WTC11 (cell line): ENCODE results near the gene HFM1. TPM values are rescaled to one million over a fixed set of nuclear protein-coding genes. Genes with fewer than 3 reads are reported as not detected.

Experiments
- ATAC-seq: fragments of 200-7000 bp; cut with Tn5 transposase; 2 replicates; pipeline ENCODE4 v1.10.0; 2021; ENCODE audit warnings: mild to moderate bottlenecking, moderate library complexity
- CTCF ChIA-PET: fragments of 300-600 bp; sonication (Branson Sonifier 250); formaldehyde crosslinking; loops from one replicate; lab custom pipeline; 2021; ENCODE audit warnings: antibody characterized with exemption; lab: Charles Lee
- POLR2A ChIA-PET: fragments of 350-600 bp; sonication (Branson Sonifier 250); formaldehyde crosslinking; loops from one replicate; lab custom pipeline; 2021; ENCODE audit warnings: antibody characterized with exemption; lab: Charles Lee
- DNase-seq: peaks from one replicate; pipeline ENCODE4 v3.0.0; 2021; ENCODE audit warnings: low spot score
- H3K27ac Mint-ChIP-seq: 2 replicates; pipeline ENCODE4 v1.8.0; 2021; ENCODE audit warnings: mixed read lengths
- H3K27me3 Mint-ChIP-seq: 2 replicates; pipeline ENCODE4 v1.8.0; 2021; ENCODE audit warnings: low read depth, mild to moderate bottlenecking, moderate library complexity, mixed read lengths
- H3K36me3 Mint-ChIP-seq: 2 replicates; pipeline ENCODE4 v1.8.0; 2021; ENCODE audit warnings: mixed read lengths
- H3K4me1 Mint-ChIP-seq: 2 replicates; pipeline ENCODE4 v1.8.0; 2022; ENCODE audit warnings: mixed read lengths
- H3K4me3 Mint-ChIP-seq: 2 replicates; pipeline ENCODE4 v1.8.0; 2021; ENCODE audit warnings: mild to moderate bottlenecking, moderate library complexity, mixed read lengths
- H3K9me3 Mint-ChIP-seq: 2 replicates; pipeline ENCODE4 v1.8.0; 2021; ENCODE audit warnings: mixed read lengths
- EMX1 ChIP-seq: fragments of 250-450 bp; sonication (Bioruptor Pico); IDR thresholded peaks from 2 replicates; pipeline ENCODE4 v1.8.0; 2021; ENCODE audit warnings: mild to moderate bottlenecking
- GRHL2 ChIP-seq: fragments of 250-450 bp; sonication (Bioruptor Pico); IDR thresholded peaks from 2 replicates; pipeline ENCODE4 v1.8.0; 2022; ENCODE audit warnings: mild to moderate bottlenecking, moderate library complexity; ENCODE audit not compliant: insufficient replicate concordance, severe bottlenecking
- JAZF1 ChIP-seq: fragments of 250-450 bp; sonication (Bioruptor Pico); IDR thresholded peaks from 2 replicates; pipeline ENCODE4 v1.9.0; 2021; ENCODE audit warnings: moderate library complexity, mild to moderate bottlenecking, inconsistent platforms
- JUN ChIP-seq: sonication (generic); formaldehyde crosslinking; IDR thresholded peaks from 2 replicates; pipeline ENCODE4 v1.8.0; 2023; ENCODE audit warnings: mild to moderate bottlenecking, missing genetic modification reagents
- KAT7 ChIP-seq: sonication (generic); formaldehyde crosslinking; IDR thresholded peaks from 2 replicates; pipeline ENCODE4 v1.8.1; 2023; ENCODE audit warnings: missing genetic modification reagents, mild to moderate bottlenecking, borderline replicate concordance
- NR1H2 ChIP-seq: sonication (generic); formaldehyde crosslinking; IDR thresholded peaks from 2 replicates; pipeline ENCODE4 v1.9.0; 2021; ENCODE audit warnings: mild to moderate bottlenecking, moderate library complexity, missing genetic modification reagents
- NR3C1 ChIP-seq: sonication (generic); formaldehyde crosslinking; conservative IDR thresholded peaks from 2 replicates; pipeline ENCODE4 v1.8.1; 2023; ENCODE audit warnings: low read depth, mild to moderate bottlenecking, missing genetic modification reagents
- OVOL2 ChIP-seq: fragments of 250-450 bp; sonication (Bioruptor Pico); IDR thresholded peaks from 2 replicates; pipeline ENCODE4 v1.9.0; 2021; ENCODE audit warnings: mild to moderate bottlenecking, borderline replicate concordance
- PRRX2 ChIP-seq: fragments of 250-450 bp; sonication (Bioruptor Pico); IDR thresholded peaks from 2 replicates; pipeline ENCODE4 v1.8.0; 2021; ENCODE audit warnings: mild to moderate bottlenecking
- SMAD3 ChIP-seq: sonication (generic); formaldehyde crosslinking; IDR thresholded peaks from 2 replicates; pipeline ENCODE4 v1.8.0; 2022; ENCODE audit warnings: missing genetic modification reagents, mild to moderate bottlenecking, borderline replicate concordance
- TP53 ChIP-seq: sonication (generic); formaldehyde crosslinking; IDR thresholded peaks from 2 replicates; pipeline ENCODE4 v1.8.1; 2023; ENCODE audit warnings: mild to moderate bottlenecking, missing genetic modification reagents
- ZBTB21 ChIP-seq: sonication (generic); formaldehyde crosslinking; IDR thresholded peaks from 2 replicates; pipeline ENCODE4 v1.8.1; 2023; ENCODE audit warnings: mild to moderate bottlenecking, missing genetic modification reagents, borderline replicate concordance
- total RNA-seq: library from RNA; stranded (reverse); gene quantifications from 3 replicates; pipeline ENCODE4 v1.2.3, GENCODE V29; 2021
- TF ChIP-seq, protein P1 (sequence below): sonication (generic); formaldehyde crosslinking; IDR thresholded peaks from 2 replicates; pipeline ENCODE4 v1.8.1; 2022; ENCODE audit warnings: mild to moderate bottlenecking, moderate library complexity, missing genetic modification reagents
- TF ChIP-seq, protein P2 (sequence below): fragments of 250-450 bp; sonication (Bioruptor Pico); IDR thresholded peaks from 2 replicates; pipeline ENCODE4 v2.1.2; 2022; ENCODE audit warnings: mild to moderate bottlenecking, moderate library complexity
- TF ChIP-seq, protein P3 (sequence below): sonication (generic); formaldehyde crosslinking; IDR thresholded peaks from 2 replicates; pipeline ENCODE4 v1.8.1; 2022; ENCODE audit warnings: mild to moderate bottlenecking, missing genetic modification reagents, moderate library complexity, borderline replicate concordance
- TF ChIP-seq, protein P4 (sequence below): sonication (generic); formaldehyde crosslinking; IDR thresholded peaks from 2 replicates; pipeline ENCODE4 v1.8.0; 2023; ENCODE audit warnings: missing genetic modification reagents, mild to moderate bottlenecking, borderline replicate concordance
- TF ChIP-seq, protein P5 (sequence below): sonication (generic); formaldehyde crosslinking; IDR thresholded peaks from 2 replicates; pipeline ENCODE4 v1.8.1; 2023; ENCODE audit warnings: mild to moderate bottlenecking, missing genetic modification reagents
- TF ChIP-seq, protein P6 (sequence below): fragments of 250-450 bp; sonication (Bioruptor Pico); IDR thresholded peaks from 2 replicates; pipeline ENCODE4 v1.9.0; 2021; ENCODE audit warnings: mild to moderate bottlenecking
- TF ChIP-seq, protein P7 (sequence below): sonication (generic); formaldehyde crosslinking; IDR thresholded peaks from 2 replicates; pipeline ENCODE4 v1.8.1; 2023; ENCODE audit warnings: mild to moderate bottlenecking, missing genetic modification reagents, moderate library complexity
- TF ChIP-seq, protein P8 (sequence below): sonication (generic); formaldehyde crosslinking; conservative IDR thresholded peaks from 2 replicates; pipeline ENCODE4 v1.8.1; 2022; ENCODE audit warnings: mild to moderate bottlenecking, missing genetic modification reagents
- TF ChIP-seq, protein P9 (sequence below): fragments of 250-450 bp; sonication (Bioruptor Pico); IDR thresholded peaks from 2 replicates; pipeline ENCODE4 v1.8.0; 2021; ENCODE audit warnings: mild to moderate bottlenecking

The HFM1 gene
- total RNA-seq, 1 experiment from 2014 or later = 1.7 TPM

DNA sequence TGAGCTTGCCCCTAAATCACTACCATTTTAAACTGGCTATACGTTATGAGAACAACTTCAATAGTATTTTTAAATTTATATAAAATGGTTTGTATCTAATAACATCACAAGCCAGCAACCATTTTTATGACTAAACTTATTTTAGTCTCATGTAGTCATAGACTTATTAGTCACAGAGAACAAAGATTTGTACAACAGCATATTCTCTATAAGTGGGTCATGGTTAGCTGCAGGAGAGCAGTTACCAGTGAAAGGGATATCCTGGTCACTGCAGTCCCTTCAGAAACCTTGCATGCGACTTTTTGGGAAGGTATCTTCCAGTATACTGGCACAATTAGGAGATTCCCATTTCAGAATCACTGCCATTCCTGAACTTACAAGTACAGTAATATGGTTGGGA is 90.0 kb downstream of the HFM1 start:
- H3K9me3 Mint-ChIP-seq = peaks cover 28% of the 10 kb centered on the region
- CTCF ChIA-PET = no interaction called here
- ATAC-seq (no peak), DNase-seq (no peak)
- H3K4me1 Mint-ChIP-seq = no peaks in the 10 kb centered on the region
- TF ChIP-seq, protein P1, sequence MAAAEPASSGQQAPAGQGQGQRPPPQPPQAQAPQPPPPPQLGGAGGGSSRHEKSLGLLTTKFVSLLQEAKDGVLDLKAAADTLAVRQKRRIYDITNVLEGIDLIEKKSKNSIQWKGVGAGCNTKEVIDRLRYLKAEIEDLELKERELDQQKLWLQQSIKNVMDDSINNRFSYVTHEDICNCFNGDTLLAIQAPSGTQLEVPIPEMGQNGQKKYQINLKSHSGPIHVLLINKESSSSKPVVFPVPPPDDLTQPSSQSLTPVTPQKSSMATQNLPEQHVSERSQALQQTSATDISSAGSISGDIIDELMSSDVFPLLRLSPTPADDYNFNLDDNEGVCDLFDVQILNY = no peak
- TF ChIP-seq, protein P2, sequence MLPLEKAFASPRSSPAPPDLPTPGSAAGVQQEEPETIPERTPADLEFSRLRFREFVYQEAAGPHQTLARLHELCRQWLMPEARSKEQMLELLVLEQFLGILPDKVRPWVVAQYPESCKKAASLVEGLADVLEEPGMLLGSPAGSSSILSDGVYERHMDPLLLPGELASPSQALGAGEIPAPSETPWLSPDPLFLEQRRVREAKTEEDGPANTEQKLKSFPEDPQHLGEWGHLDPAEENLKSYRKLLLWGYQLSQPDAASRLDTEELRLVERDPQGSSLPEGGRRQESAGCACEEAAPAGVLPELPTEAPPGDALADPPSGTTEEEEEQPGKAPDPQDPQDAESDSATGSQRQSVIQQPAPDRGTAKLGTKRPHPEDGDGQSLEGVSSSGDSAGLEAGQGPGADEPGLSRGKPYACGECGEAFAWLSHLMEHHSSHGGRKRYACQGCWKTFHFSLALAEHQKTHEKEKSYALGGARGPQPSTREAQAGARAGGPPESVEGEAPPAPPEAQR = no peak
- TF ChIP-seq, protein P3, sequence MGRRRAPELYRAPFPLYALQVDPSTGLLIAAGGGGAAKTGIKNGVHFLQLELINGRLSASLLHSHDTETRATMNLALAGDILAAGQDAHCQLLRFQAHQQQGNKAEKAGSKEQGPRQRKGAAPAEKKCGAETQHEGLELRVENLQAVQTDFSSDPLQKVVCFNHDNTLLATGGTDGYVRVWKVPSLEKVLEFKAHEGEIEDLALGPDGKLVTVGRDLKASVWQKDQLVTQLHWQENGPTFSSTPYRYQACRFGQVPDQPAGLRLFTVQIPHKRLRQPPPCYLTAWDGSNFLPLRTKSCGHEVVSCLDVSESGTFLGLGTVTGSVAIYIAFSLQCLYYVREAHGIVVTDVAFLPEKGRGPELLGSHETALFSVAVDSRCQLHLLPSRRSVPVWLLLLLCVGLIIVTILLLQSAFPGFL (CRISPR knock-in tag) = no peak
- TF ChIP-seq NR1H2 (no peak), GRHL2 (CRISPR knock-in tag) (no peak), EMX1 (no peak), OVOL2 (CRISPR knock-in tag) (no peak), JAZF1 (no peak)
- TF ChIP-seq, protein P4, sequence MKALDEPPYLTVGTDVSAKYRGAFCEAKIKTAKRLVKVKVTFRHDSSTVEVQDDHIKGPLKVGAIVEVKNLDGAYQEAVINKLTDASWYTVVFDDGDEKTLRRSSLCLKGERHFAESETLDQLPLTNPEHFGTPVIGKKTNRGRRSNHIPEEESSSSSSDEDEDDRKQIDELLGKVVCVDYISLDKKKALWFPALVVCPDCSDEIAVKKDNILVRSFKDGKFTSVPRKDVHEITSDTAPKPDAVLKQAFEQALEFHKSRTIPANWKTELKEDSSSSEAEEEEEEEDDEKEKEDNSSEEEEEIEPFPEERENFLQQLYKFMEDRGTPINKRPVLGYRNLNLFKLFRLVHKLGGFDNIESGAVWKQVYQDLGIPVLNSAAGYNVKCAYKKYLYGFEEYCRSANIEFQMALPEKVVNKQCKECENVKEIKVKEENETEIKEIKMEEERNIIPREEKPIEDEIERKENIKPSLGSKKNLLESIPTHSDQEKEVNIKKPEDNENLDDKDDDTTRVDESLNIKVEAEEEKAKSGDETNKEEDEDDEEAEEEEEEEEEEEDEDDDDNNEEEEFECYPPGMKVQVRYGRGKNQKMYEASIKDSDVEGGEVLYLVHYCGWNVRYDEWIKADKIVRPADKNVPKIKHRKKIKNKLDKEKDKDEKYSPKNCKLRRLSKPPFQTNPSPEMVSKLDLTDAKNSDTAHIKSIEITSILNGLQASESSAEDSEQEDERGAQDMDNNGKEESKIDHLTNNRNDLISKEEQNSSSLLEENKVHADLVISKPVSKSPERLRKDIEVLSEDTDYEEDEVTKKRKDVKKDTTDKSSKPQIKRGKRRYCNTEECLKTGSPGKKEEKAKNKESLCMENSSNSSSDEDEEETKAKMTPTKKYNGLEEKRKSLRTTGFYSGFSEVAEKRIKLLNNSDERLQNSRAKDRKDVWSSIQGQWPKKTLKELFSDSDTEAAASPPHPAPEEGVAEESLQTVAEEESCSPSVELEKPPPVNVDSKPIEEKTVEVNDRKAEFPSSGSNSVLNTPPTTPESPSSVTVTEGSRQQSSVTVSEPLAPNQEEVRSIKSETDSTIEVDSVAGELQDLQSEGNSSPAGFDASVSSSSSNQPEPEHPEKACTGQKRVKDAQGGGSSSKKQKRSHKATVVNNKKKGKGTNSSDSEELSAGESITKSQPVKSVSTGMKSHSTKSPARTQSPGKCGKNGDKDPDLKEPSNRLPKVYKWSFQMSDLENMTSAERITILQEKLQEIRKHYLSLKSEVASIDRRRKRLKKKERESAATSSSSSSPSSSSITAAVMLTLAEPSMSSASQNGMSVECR = no peak
- TF ChIP-seq, protein P5, sequence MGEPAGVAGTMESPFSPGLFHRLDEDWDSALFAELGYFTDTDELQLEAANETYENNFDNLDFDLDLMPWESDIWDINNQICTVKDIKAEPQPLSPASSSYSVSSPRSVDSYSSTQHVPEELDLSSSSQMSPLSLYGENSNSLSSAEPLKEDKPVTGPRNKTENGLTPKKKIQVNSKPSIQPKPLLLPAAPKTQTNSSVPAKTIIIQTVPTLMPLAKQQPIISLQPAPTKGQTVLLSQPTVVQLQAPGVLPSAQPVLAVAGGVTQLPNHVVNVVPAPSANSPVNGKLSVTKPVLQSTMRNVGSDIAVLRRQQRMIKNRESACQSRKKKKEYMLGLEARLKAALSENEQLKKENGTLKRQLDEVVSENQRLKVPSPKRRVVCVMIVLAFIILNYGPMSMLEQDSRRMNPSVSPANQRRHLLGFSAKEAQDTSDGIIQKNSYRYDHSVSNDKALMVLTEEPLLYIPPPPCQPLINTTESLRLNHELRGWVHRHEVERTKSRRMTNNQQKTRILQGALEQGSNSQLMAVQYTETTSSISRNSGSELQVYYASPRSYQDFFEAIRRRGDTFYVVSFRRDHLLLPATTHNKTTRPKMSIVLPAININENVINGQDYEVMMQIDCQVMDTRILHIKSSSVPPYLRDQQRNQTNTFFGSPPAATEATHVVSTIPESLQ (CRISPR knock-in tag) = no peak
- TF ChIP-seq, protein P6, sequence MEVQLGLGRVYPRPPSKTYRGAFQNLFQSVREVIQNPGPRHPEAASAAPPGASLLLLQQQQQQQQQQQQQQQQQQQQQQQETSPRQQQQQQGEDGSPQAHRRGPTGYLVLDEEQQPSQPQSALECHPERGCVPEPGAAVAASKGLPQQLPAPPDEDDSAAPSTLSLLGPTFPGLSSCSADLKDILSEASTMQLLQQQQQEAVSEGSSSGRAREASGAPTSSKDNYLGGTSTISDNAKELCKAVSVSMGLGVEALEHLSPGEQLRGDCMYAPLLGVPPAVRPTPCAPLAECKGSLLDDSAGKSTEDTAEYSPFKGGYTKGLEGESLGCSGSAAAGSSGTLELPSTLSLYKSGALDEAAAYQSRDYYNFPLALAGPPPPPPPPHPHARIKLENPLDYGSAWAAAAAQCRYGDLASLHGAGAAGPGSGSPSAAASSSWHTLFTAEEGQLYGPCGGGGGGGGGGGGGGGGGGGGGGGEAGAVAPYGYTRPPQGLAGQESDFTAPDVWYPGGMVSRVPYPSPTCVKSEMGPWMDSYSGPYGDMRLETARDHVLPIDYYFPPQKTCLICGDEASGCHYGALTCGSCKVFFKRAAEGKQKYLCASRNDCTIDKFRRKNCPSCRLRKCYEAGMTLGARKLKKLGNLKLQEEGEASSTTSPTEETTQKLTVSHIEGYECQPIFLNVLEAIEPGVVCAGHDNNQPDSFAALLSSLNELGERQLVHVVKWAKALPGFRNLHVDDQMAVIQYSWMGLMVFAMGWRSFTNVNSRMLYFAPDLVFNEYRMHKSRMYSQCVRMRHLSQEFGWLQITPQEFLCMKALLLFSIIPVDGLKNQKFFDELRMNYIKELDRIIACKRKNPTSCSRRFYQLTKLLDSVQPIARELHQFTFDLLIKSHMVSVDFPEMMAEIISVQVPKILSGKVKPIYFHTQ (CRISPR knock-in tag) = no peak
- POLR2A ChIA-PET = no interaction called here
- H3K27ac Mint-ChIP-seq = no peak overlapping the region
- no peaks in the 10 kb centered on the region for H3K27me3 Mint-ChIP-seq
- H3K4me3 Mint-ChIP-seq = no peak overlapping the region
- H3K36me3 Mint-ChIP-seq = peaks cover 24% of the 10 kb centered on the region

DNA sequence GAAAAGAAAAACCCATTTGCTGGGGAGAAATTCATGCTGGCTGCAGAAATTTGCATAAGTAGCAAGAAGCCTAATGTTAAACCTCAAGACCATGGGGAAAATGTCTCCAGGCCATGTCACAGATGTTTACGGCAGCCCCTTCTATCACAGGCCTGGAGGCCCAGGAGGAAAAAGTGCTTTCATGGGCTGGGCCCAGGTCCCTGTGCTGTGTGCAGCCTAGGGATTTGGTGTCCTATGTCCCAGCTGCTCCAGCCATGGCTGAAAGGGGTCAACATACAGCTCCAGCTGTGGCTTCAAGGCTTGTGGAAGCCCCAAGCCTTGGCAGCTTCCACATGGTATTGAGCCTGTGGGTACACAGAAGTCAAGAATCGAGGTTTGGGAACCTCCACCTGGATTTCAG is 93.0 kb downstream of the HFM1 start:
- no peak for ATAC-seq
- Mint-ChIP-seq H3K9me3 (peaks cover 46% of the 10 kb centered on the region), H3K36me3 (peaks cover 36% of the 10 kb centered on the region), H3K4me3 (no peak overlapping the region), H3K27ac (no peak overlapping the region), H3K4me1 (no peaks in the 10 kb centered on the region), H3K27me3 (no peaks in the 10 kb centered on the region)
- ChIA-PET CTCF (no interaction called here), POLR2A (no interaction called here)
- no peak for DNase-seq
- no peak for TF ChIP-seq TP53
- no peak for TF ChIP-seq PRRX2 (CRISPR knock-in tag)
- no peak for TF ChIP-seq SMAD3 (CRISPR knock-in tag)
- no peak for TF ChIP-seq JUN (CRISPR knock-in tag)
- TF ChIP-seq, protein P7, sequence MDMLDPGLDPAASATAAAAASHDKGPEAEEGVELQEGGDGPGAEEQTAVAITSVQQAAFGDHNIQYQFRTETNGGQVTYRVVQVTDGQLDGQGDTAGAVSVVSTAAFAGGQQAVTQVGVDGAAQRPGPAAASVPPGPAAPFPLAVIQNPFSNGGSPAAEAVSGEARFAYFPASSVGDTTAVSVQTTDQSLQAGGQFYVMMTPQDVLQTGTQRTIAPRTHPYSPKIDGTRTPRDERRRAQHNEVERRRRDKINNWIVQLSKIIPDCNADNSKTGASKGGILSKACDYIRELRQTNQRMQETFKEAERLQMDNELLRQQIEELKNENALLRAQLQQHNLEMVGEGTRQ = no peak
- TF ChIP-seq NR3C1 (CRISPR knock-in tag) = no peak
- no peak for TF ChIP-seq ZBTB21 (CRISPR knock-in tag)
- TF ChIP-seq, protein P8, sequence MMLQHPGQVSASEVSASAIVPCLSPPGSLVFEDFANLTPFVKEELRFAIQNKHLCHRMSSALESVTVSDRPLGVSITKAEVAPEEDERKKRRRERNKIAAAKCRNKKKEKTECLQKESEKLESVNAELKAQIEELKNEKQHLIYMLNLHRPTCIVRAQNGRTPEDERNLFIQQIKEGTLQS (CRISPR knock-in tag) = no peak
- TF ChIP-seq KAT7 (CRISPR knock-in tag) = no peak
- TF ChIP-seq, protein P9, sequence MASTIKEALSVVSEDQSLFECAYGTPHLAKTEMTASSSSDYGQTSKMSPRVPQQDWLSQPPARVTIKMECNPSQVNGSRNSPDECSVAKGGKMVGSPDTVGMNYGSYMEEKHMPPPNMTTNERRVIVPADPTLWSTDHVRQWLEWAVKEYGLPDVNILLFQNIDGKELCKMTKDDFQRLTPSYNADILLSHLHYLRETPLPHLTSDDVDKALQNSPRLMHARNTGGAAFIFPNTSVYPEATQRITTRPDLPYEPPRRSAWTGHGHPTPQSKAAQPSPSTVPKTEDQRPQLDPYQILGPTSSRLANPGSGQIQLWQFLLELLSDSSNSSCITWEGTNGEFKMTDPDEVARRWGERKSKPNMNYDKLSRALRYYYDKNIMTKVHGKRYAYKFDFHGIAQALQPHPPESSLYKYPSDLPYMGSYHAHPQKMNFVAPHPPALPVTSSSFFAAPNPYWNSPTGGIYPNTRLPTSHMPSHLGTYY (CRISPR knock-in tag) = no peak
